ENCODE measurements around the gene CALCR. TPM values are rescaled to one million over a fixed set of nuclear protein-coding genes. Genes with fewer than 3 reads are reported as not detected.
A peak's percentile ranks its signal among the peaks of the same experiment; 100 is the strongest.

The CALCR gene
- total RNA-seq (not detected), polyA plus RNA-seq (not detected)
- long read RNA-seq, donor 1, result 0 reads
- long read RNA-seq, donor 2, result 0 reads
- long read RNA-seq, donor 3, result 0 reads
- long read RNA-seq, donor 4, result 0 reads
- long read RNA-seq, donor 5, result 0 reads
- long read RNA-seq, donor 6, result 0 reads
- long read RNA-seq, donor 7, result 0 reads
- long read RNA-seq, donor 8, result 0 reads
- long read RNA-seq, donor 9, result 0 reads
- long read RNA-seq, donor 10, result 0 reads

GRCh38 chr7:93574646-93575554, at the start of gene CALCR:
Gene CALCR, minus strand, starts transcription at chr7:93574724. Its CDS starts 87,743 bp downstream, at chr7:93486981.
- H3K27ac ChIP-seq, result no peak within 1 kb of the TSS
- intact Hi-C loops (cut with DNase I; ENCODE audit: low total_unique reads), result no loop called here
- H3K4me3 ChIP-seq, result peak within 1 kb of the TSS; percentile 13 to 48 (median 28)
- peaks cover 0 to 33% (median 19%) of the 10 kb centered on the region in 4 donors for H3K4me1 ChIP-seq
- DNase-seq, result peak in 1 of 2 donors; percentile 33
- WGBS, 5 donors, result 1 to 6% (median 2%) methylated on average over 24 to 46 of the region's 46 CpGs
- H3K36me3 ChIP-seq, result no peaks in the 10 kb centered on the region
- no peaks in the 10 kb centered on the region for H3K9me3 ChIP-seq
- no peak for TF ChIP-seq POLR2AphosphoS5 (IDR thresholded peaks at IDR 0.05)
- no peak for TF ChIP-seq CTCF (IDR thresholded peaks at IDR 0.05)
- H3K27me3 ChIP-seq, result peaks cover 6 to 33% (median 22%) of the 10 kb centered on the region in 3 donors

- Histone ChIP-seq H3K27me3 (no peaks in the 10 kb centered on the region), H3K27ac (no peak overlapping the region), H3K36me3 (no peaks in the 10 kb centered on the region), H3K4me1 (peaks cover 0 to 8% (median 0%) of the 10 kb centered on the region in 4 donors), H3K9me3 (no peaks in the 10 kb centered on the region), H3K4me3 (no peak overlapping the region)
- no peak for DNase-seq
- WGBS, 5 donors, result 85 to 100% (median 93%) methylated on average over 1 of the region's 1 CpG
- intact Hi-C loops (cut with DNase I; ENCODE audit: low total_unique reads), result no loop called here
- TF ChIP-seq POLR2A (IDR thresholded peaks at IDR 0.05), result no peak
- TF ChIP-seq EP300 (IDR thresholded peaks at IDR 0.05), result no peak
- TF ChIP-seq CTCF (IDR thresholded peaks at IDR 0.05), result no peak
- no peak for TF ChIP-seq POLR2AphosphoS5 (IDR thresholded peaks at IDR 0.05)
Observed at GRCh38 chr7:93623816-93624215, 49.3 kb upstream of the CALCR start.

GRCh38 chr7:93622036-93623033, 47.8 kb upstream of the CALCR start:
- peak in 1 of 2 donors; percentile 30 for DNase-seq
- intact Hi-C loops (cut with DNase I; ENCODE audit: low total_unique reads), result no loop called here
- TF ChIP-seq CTCF (IDR thresholded peaks at IDR 0.05), result peak in 2 of 7 experiments; percentile 9 to 23
- TF ChIP-seq POLR2A (IDR thresholded peaks at IDR 0.05), result no peak
- H3K4me1 ChIP-seq, result peaks cover 0 to 8% (median 0%) of the 10 kb centered on the region in 4 donors
- no peaks in the 10 kb centered on the region for H3K9me3 ChIP-seq
- H3K4me3 ChIP-seq, result no peak overlapping the region
- H3K27ac ChIP-seq, result no peak overlapping the region
- H3K27me3 ChIP-seq, result no peaks in the 10 kb centered on the region
- H3K36me3 ChIP-seq, result no peaks in the 10 kb centered on the region
- 37 to 46% (median 45%) methylated on average over 13 of the region's 13 CpGs for WGBS, 5 donors

- Histone ChIP-seq H3K27ac (no peak overlapping the region), H3K27me3 (no peaks in the 10 kb centered on the region), H3K9me3 (no peaks in the 10 kb centered on the region), H3K4me1 (peaks cover 0 to 8% (median 0%) of the 10 kb centered on the region in 4 donors), H3K36me3 (no peaks in the 10 kb centered on the region), H3K4me3 (no peak overlapping the region)
- DNase-seq, result no peak
- no peak for TF ChIP-seq POLR2AphosphoS5 (IDR thresholded peaks at IDR 0.05)
- no peak for TF ChIP-seq CTCF (IDR thresholded peaks at IDR 0.05)
- TF ChIP-seq POLR2A (IDR thresholded peaks at IDR 0.05), result no peak
- intact Hi-C loops (cut with DNase I; ENCODE audit: low total_unique reads), result no loop called here
Observed at GRCh38 chr7:93620864-93621263, 46.3 kb upstream of the CALCR start.

Data from stomach (tissue), 19 donors.